ENCODE data around the gene GBA3. TPM values are rescaled to one million over a fixed set of nuclear protein-coding genes. Genes with fewer than 3 reads are reported as not detected.

The GBA3 gene
- total RNA-seq, 4 donors from 2014 or later, result 0.85 to 1.1 (median 0.98) TPM; not detected in 1

DNA sequence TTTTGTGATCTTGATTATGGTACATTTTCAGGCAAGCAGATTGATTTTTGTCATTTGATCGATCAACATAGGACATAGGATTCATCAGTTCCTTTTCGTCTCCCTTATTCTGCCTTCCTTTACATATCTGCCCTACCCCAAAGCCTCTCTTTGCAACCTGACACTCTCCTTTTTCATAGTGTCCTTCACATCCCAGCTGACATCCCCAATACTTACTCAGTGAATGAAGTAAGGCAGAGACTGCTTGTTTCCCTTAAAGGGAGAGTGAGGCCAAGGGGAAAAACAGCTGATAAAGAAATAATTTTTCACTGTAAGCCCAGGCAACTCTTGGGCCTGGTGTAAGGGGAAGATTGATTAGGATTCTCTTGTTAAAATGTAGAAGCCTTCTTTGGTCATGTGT is 69.8 kb downstream of the GBA3 start:
- TF ChIP-seq, protein P1, sequence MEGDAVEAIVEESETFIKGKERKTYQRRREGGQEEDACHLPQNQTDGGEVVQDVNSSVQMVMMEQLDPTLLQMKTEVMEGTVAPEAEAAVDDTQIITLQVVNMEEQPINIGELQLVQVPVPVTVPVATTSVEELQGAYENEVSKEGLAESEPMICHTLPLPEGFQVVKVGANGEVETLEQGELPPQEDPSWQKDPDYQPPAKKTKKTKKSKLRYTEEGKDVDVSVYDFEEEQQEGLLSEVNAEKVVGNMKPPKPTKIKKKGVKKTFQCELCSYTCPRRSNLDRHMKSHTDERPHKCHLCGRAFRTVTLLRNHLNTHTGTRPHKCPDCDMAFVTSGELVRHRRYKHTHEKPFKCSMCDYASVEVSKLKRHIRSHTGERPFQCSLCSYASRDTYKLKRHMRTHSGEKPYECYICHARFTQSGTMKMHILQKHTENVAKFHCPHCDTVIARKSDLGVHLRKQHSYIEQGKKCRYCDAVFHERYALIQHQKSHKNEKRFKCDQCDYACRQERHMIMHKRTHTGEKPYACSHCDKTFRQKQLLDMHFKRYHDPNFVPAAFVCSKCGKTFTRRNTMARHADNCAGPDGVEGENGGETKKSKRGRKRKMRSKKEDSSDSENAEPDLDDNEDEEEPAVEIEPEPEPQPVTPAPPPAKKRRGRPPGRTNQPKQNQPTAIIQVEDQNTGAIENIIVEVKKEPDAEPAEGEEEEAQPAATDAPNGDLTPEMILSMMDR (IDR thresholded peaks at IDR 0.05; ENCODE audit: low read depth), result no peak

DNA sequence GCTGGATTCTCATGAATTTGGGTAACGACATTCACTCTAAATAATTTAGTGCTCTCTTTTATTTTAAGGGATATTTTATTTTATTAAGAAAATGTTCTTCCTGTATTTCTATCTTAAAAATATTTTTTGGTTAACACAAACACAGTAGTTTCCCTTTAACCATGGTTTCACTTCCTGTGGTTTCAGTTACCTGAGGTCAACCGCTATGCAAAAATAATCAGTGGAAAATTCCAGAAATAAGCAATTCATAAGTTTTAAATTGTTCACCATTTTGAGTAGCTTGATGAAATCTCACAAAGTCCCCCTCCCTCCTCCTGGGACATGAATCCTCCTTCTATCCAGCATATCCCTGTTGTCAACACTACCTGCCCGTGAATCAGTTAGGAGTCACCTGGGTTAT is 71.4 kb downstream of the GBA3 start:
- TF ChIP-seq, protein P1 (IDR thresholded peaks at IDR 0.05; ENCODE audit: low read depth), result no peak

DNA sequence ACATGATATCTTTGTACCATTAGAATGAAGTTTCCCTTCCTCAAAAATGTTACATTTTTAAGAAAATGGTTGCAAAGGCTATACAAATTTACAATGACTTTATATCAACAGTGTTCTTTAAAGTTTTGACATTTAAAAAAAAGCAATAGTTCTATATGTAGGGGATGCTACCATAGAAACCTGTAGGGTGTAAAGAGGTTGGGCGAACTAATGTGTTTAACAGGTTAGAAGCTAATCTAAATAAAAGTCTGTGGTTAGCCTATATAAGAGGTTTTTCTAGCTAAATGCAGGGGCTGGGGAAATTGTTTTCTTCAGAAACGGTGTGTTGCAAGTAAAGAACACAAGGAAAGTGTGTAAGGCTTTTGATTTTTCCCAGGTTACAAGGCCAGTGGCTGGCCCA is 73.3 kb downstream of the GBA3 start:
- TF ChIP-seq, protein P1 (IDR thresholded peaks at IDR 0.05; ENCODE audit: low read depth), result no peak

DNA sequence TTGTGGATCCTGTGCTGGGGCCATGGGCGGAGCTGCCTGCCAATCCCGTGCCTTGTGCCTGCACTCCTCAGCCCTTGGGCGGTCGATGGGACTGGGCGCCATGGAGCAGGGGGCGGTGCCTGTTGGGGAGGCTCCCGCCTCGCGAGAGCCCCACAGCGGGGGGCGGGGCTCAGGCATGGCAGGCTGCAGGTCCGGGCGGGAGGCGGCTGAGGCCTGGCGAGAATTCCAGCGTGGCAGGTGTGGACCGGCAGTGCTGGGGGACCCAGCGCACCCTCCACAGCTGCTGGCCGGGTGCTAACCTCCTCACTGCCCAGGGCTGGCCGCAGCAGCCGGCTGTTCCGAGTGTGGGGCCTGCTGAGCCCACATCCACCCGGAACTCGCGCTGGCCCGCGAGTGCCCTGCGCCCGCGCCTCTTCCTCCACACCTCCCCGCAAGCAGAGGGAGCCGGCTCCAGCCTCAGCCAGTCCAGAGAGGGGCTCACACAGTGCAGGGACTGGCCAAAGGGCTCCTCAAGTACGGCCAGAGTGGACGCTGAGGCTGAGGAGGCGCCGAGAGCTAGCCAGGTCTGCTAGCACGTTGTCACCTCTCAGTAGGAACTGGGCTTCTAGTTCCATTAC is 85.9 kb downstream of the GBA3 start:
- TF ChIP-seq, protein P1 (IDR thresholded peaks at IDR 0.05; ENCODE audit: low read depth), result no peak

DNA sequence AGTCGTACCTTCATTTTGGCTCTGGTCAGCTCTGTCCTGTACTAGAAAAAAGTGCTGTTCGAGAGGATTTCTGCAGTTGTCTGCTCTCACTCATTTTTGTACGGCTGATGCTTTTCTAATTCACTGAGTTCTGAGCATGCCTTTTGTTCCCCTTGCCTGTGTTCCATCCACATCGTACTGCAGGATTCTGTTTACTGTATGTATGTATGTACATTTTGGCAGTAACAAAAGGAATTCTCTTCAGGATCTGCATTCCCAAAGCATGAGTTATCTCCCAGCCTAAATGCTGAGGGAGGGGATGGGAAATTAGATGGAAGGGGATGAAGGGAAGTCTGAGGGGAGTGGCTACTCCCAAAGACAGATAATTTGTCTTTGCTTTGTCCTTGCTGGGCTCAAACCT is 87.6 kb downstream of the GBA3 start:
- TF ChIP-seq, protein P1 (IDR thresholded peaks at IDR 0.05; ENCODE audit: low read depth), result no peak

DNA sequence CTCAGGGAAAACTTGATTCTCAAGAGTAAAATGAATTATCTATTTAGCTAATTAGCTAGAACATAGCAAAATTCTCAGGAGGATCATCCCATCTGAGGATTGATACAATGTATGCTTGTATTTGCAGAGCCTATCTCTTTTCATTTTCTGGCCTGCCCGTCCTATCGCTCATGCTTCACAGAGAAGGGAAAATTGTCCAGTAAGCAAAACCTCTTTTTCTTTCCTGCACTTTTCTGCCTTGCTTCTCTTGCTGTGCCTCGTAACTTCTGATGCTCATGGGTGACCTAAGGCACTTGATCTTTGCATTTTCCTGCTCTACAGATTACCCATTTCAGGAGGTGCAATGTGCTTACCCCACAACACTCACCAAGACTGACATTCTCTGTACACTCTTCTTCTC is 88.1 kb downstream of the GBA3 start:
- TF ChIP-seq, protein P1 (IDR thresholded peaks at IDR 0.05; ENCODE audit: low read depth), result no peak

DNA sequence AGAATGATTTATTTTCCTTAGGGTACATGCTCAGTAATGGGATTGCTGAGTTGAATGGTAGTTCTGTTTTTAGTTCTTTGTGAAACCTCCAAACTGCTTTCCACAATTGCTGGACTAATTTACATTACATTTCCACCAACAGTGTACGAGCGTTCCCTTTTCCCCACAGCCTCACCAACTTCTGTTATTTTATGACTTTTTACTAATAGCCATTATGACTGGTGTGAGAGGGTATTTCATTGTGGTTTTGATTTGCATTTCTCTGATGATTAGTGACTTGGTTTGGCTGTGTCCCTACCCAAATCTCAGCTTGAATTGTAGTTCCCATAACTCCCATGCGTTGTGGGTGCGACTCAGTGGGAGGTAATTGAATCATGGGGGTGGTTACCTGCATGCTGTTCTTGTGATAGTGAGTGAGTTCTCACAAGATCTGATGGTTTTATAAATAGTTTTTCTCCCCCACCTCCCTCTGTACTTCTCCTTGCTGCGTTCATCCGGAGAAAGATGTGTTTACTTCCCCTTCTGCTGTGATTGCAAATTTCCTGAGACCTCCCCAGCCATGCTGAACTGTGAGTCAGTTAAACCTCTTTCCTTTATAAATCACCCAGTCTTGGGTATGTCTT is 95.1 kb downstream of the GBA3 start:
- TF ChIP-seq, protein P1 (IDR thresholded peaks at IDR 0.05; ENCODE audit: low read depth), result no peak
